ENCODE data around the gene PTPRO.

PTPRO gene

DNA sequence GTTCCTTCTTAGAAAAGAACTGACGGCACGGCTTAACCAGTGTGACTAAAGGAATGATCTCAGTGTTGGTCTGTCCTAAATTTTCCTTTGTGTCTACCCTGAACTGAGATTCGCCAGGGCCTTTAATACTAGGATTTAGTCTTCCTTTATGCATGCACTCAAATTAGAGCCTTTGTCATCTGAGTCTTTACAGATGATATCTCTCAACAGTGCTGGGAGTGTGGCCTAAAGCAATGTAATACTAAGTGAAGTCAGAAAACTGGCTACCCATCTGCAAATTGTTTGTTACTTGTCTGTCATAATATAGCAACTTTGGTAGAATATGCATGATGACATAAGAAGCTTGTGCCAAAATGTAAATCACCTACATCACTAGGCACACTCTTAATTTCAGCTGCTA lies 95.4 kb downstream of the PTPRO start:
- Histone ChIP-seq H3K27me3 (ENCODE audit: control insufficient read depth, low read length) (no peaks in the 10 kb centered on the region), H3K36me3 (ENCODE audit: control insufficient read depth, low read length) (no peaks in the 10 kb centered on the region), H4K20me1 (ENCODE audit: control insufficient read depth, insufficient read depth, low read depth, low read length) (no peaks in the 10 kb centered on the region), H3K79me2 (ENCODE audit: control insufficient read depth, low read length) (no peaks in the 10 kb centered on the region), H3K4me2 (ENCODE audit: low read length) (no peak overlapping the region), H3K4me3 (ENCODE audit: low read length) (no peak overlapping the region), H3K27ac (ENCODE audit: low read depth, low read length) (no peak overlapping the region), H3K4me1 (ENCODE audit: control insufficient read depth, low read length) (no peaks in the 10 kb centered on the region), H3K9me2 (replicated peaks; ENCODE audit: control insufficient read depth, low read length) (no peaks in the 10 kb centered on the region), H3K9me3 (ENCODE audit: control insufficient read depth, insufficient read depth, low read length) (no peaks in the 10 kb centered on the region), H3F3A (ENCODE audit: control insufficient read depth, insufficient read depth) (no peaks in the 10 kb centered on the region)
- TF ChIP-seq, protein P1, sequence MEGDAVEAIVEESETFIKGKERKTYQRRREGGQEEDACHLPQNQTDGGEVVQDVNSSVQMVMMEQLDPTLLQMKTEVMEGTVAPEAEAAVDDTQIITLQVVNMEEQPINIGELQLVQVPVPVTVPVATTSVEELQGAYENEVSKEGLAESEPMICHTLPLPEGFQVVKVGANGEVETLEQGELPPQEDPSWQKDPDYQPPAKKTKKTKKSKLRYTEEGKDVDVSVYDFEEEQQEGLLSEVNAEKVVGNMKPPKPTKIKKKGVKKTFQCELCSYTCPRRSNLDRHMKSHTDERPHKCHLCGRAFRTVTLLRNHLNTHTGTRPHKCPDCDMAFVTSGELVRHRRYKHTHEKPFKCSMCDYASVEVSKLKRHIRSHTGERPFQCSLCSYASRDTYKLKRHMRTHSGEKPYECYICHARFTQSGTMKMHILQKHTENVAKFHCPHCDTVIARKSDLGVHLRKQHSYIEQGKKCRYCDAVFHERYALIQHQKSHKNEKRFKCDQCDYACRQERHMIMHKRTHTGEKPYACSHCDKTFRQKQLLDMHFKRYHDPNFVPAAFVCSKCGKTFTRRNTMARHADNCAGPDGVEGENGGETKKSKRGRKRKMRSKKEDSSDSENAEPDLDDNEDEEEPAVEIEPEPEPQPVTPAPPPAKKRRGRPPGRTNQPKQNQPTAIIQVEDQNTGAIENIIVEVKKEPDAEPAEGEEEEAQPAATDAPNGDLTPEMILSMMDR (IDR thresholded peaks at IDR 0.05; ENCODE audit: low read depth, low read length, poor library complexity, severe bottlenecking) = no peak
- no peak for TF ChIP-seq EZH2phosphoT487 (IDR thresholded peaks at IDR 0.05; ENCODE audit: borderline replicate concordance, low read length)

DNA sequence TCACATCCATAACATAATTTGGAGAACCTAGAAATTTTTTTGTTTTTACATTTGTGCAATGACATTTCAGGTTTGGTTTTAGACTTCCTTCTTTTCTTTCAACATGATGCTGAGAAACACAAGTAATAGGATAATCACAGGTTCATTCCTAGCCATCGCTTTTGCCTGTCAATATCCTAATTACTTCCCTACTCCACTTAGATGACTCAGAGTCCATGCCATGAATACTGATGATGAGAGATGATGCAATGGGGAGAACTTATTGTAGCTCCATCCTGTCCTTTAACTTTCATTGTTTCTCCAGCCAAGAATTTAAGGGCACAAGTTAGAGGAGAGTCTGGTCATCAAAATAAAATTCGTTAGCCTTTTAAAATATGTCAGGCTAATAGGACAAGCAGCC lies 101.3 kb downstream of the PTPRO start:
- Histone ChIP-seq H3K4me3 (ENCODE audit: low read length) (no peak overlapping the region), H3K4me2 (ENCODE audit: low read length) (no peak overlapping the region), H3K27ac (ENCODE audit: low read depth, low read length) (no peak overlapping the region), H3K4me1 (ENCODE audit: control insufficient read depth, low read length) (no peaks in the 10 kb centered on the region), H3F3A (ENCODE audit: control insufficient read depth, insufficient read depth) (no peaks in the 10 kb centered on the region), H3K36me3 (ENCODE audit: control insufficient read depth, low read length) (no peaks in the 10 kb centered on the region), H3K79me2 (ENCODE audit: control insufficient read depth, low read length) (no peaks in the 10 kb centered on the region), H4K20me1 (ENCODE audit: control insufficient read depth, insufficient read depth, low read depth, low read length) (no peaks in the 10 kb centered on the region), H3K27me3 (ENCODE audit: control insufficient read depth, low read length) (no peaks in the 10 kb centered on the region), H3K9me3 (ENCODE audit: control insufficient read depth, insufficient read depth, low read length) (no peaks in the 10 kb centered on the region), H3K9me2 (replicated peaks; ENCODE audit: control insufficient read depth, low read length) (no peaks in the 10 kb centered on the region)
- TF ChIP-seq, protein P1 (IDR thresholded peaks at IDR 0.05; ENCODE audit: low read depth, low read length, poor library complexity, severe bottlenecking) = no peak
- TF ChIP-seq EZH2phosphoT487 (IDR thresholded peaks at IDR 0.05; ENCODE audit: borderline replicate concordance, low read length) = no peak

DNA sequence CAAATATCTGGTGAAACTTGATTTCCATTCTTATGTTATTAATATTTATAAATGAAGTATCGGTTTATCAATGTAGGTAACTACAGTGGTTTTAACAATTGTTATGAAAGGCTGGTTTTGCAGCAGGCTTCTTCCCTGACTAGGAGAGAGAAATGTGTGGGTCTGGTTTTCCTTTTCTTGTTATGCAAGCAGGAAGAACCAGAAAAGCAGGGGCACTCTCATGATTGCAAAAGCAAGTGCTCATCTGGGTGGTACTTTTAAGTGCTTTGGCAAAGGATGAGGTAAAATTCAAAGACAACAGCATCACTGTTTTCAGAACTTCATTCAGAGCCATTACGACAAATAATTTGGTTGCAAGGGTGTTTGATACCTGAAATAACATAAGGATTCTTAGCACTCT lies 105.6 kb downstream of the PTPRO start:
- Histone ChIP-seq H3K9me2 (replicated peaks; ENCODE audit: control insufficient read depth, low read length) (no peaks in the 10 kb centered on the region), H3K4me2 (ENCODE audit: low read length) (no peak overlapping the region), H3F3A (ENCODE audit: control insufficient read depth, insufficient read depth) (no peaks in the 10 kb centered on the region), H3K4me1 (ENCODE audit: control insufficient read depth, low read length) (no peaks in the 10 kb centered on the region), H4K20me1 (ENCODE audit: control insufficient read depth, insufficient read depth, low read depth, low read length) (no peaks in the 10 kb centered on the region), H3K4me3 (ENCODE audit: low read length) (no peak overlapping the region), H3K27ac (ENCODE audit: low read depth, low read length) (no peak overlapping the region), H3K9me3 (ENCODE audit: control insufficient read depth, insufficient read depth, low read length) (no peaks in the 10 kb centered on the region), H3K36me3 (ENCODE audit: control insufficient read depth, low read length) (no peaks in the 10 kb centered on the region), H3K27me3 (ENCODE audit: control insufficient read depth, low read length) (peaks cover 3% of the 10 kb centered on the region; the same call in 1 of the 2 replicates), H3K79me2 (ENCODE audit: control insufficient read depth, low read length) (no peaks in the 10 kb centered on the region)
- TF ChIP-seq, protein P1 (IDR thresholded peaks at IDR 0.05; ENCODE audit: low read depth, low read length, poor library complexity, severe bottlenecking) = no peak
- TF ChIP-seq EZH2phosphoT487 (IDR thresholded peaks at IDR 0.05; ENCODE audit: borderline replicate concordance, low read length) = no peak

DNA sequence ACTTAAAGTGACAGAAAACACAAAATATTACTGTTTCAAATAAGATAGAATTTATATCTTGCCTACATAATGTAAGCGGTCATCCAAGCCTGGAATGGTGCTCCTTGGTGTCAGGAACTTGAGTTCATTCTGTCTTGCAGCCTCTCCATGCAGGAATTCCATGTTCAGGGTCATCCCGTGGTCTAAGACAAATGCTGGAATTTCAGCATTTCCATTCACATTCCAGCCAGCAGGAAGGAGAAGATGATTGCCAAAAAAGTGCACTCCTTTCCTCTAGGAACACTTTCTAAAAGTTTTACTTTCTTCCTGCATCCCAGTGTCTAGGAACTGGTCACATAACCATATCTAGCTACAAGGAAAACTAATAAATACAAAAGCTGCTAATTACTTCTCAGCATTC lies 106.3 kb downstream of the PTPRO start:
- no peak for TF ChIP-seq EZH2phosphoT487 (IDR thresholded peaks at IDR 0.05; ENCODE audit: borderline replicate concordance, low read length)
- TF ChIP-seq, protein P1 (IDR thresholded peaks at IDR 0.05; ENCODE audit: low read depth, low read length, poor library complexity, severe bottlenecking) = no peak
- H3K9me2 ChIP-seq (replicated peaks; ENCODE audit: control insufficient read depth, low read length) = no peaks in the 10 kb centered on the region
- H3K4me2 ChIP-seq (ENCODE audit: low read length) = no peak overlapping the region

More for the DNA sequence above, 106.3 kb downstream of the PTPRO start:
- Histone ChIP-seq H3K79me2 (ENCODE audit: control insufficient read depth, low read length) (no peaks in the 10 kb centered on the region), H3K4me1 (ENCODE audit: control insufficient read depth, low read length) (no peaks in the 10 kb centered on the region), H3K4me3 (ENCODE audit: low read length) (no peak overlapping the region), H3K27ac (ENCODE audit: low read depth, low read length) (no peak overlapping the region), H3K27me3 (ENCODE audit: control insufficient read depth, low read length) (peaks cover 3% of the 10 kb centered on the region; the same call in 1 of the 2 replicates), H4K20me1 (ENCODE audit: control insufficient read depth, insufficient read depth, low read depth, low read length) (no peaks in the 10 kb centered on the region), H3K9me3 (ENCODE audit: control insufficient read depth, insufficient read depth, low read length) (no peaks in the 10 kb centered on the region), H3K36me3 (ENCODE audit: control insufficient read depth, low read length) (no peaks in the 10 kb centered on the region), H3F3A (ENCODE audit: control insufficient read depth, insufficient read depth) (no peaks in the 10 kb centered on the region)
